GM13977 (cell line): Measurements from ENCODE around the gene KCNIP1.

Experiments used
- DNase-seq: peaks from one replicate; pipeline ENCODE4 v3.0.0; 2012; ENCODE audit warnings: low spot score
- CTCF ChIP-seq: IDR thresholded peaks from 2 replicates; pipeline ENCODE4 v1.5.1; 2012; ENCODE audit warnings: mild to moderate bottlenecking, control low read depth; ENCODE audit not compliant: insufficient read depth; ENCODE audit errors: extremely low read depth, missing control alignments
- in situ Hi-C: fragments of 300-500 bp; cut with MboI; formaldehyde crosslinking; loops from one replicate; pipeline ENCODE4 v1.12.0; 2022; ENCODE audit warnings: low sequenced_read_pairs, low pct_unique_long_range_greater_than_20kb, mixed read lengths, inconsistent platforms; ENCODE audit not compliant: unreplicated experiment

Gene KCNIP1

GRCh38 chr5:170655476-170655875 lies 151.7 kb downstream of the KCNIP1 start:
- no peak for TF ChIP-seq CTCF
- DNase-seq: no peak
- in situ Hi-C loops: no loop called here

GRCh38 chr5:170655920-170656319 lies 152.1 kb downstream of the KCNIP1 start:
- no peak for DNase-seq
- in situ Hi-C loops: no loop called here
- TF ChIP-seq CTCF: no peak

- no peak for TF ChIP-seq CTCF
- DNase-seq: no peak
- in situ Hi-C loops: no loop called here
Measured at GRCh38 chr5:170656346-170656745, 152.5 kb downstream of the KCNIP1 start.

- DNase-seq: no peak
- no peak for TF ChIP-seq CTCF
- in situ Hi-C loops: no loop called here
Measured at GRCh38 chr5:170660531-170660930, 156.7 kb downstream of the KCNIP1 start.

- in situ Hi-C loops: no loop called here
- TF ChIP-seq CTCF: no peak
- no peak for DNase-seq
Measured at GRCh38 chr5:170662966-170663365, 159.1 kb downstream of the KCNIP1 start.

- DNase-seq: no peak
- TF ChIP-seq CTCF: no peak
- in situ Hi-C loops: no loop called here
Measured at GRCh38 chr5:170678811-170679210, 175.0 kb downstream of the KCNIP1 start.

GRCh38 chr5:170681013-170681433 lies 177.2 kb downstream of the KCNIP1 start:
- TF ChIP-seq CTCF: no peak
- in situ Hi-C loops: no loop called here
- peak; percentile 50 for DNase-seq
